ENCODE data around the gene TUBA1A.
"Not testable (repeated sequence)": the region's sequence is repeated elsewhere in the genome, so short reads cannot be mapped to it uniquely, and the experiment has no call there.

Gene TUBA1A

DNA sequence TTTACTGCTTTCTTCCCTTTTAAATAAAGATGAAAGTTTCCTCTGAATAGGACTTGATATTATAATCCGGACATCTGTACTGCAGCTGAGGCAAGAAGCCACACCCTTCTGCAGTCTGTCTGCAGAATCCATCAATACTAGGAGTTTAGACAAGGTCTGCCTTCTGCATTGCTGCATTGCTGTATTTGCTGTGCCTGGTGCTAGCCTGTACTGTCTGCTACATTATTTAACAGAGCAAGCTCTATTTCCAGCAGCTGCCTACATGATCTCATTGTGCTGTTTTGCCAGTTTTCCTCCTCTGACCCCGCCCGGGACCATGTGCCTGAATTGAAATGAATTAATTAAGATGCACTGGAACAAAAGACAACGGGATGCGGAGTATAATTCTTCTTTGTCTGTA lies 1.7 kb downstream of the TUBA1A start:
- no peak overlapping the region for H3K27ac Mint-ChIP-seq
- no peaks in the 10 kb centered on the region for H3K27me3 Mint-ChIP-seq
- H3K4me3 Mint-ChIP-seq = no peak overlapping the region
- no peak for DNase-seq
- H3K9me3 Mint-ChIP-seq = no peaks in the 10 kb centered on the region
- H3K4me1 Mint-ChIP-seq = peaks cover 19% of the 10 kb centered on the region
- no peak for ATAC-seq

DNA sequence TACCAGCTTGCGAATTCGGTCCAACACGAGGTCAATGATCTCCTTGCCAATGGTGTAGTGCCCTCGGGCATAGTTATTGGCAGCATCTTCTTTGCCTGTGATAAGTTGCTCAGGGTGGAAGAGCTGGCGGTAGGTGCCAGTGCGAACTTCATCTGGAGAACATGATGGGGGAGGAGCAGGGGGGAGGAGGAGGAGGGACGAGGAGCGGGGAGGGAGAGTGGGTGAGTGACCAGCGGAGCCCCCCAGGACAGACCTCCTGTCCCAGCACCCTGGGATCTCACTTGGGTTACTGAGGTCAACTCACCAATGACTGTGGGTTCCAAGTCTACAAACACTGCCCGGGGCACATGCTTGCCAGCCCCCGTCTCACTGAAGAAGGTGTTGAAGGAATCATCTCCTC lies 2.6 kb downstream of the TUBA1A start:
- not testable (repeated sequence) for H3K27ac Mint-ChIP-seq, ATAC-seq, H3K27me3 Mint-ChIP-seq, DNase-seq, H3K9me3 Mint-ChIP-seq, H3K4me3 Mint-ChIP-seq
- peaks cover 19% of the 10 kb centered on the region for H3K4me1 Mint-ChIP-seq

DNA sequence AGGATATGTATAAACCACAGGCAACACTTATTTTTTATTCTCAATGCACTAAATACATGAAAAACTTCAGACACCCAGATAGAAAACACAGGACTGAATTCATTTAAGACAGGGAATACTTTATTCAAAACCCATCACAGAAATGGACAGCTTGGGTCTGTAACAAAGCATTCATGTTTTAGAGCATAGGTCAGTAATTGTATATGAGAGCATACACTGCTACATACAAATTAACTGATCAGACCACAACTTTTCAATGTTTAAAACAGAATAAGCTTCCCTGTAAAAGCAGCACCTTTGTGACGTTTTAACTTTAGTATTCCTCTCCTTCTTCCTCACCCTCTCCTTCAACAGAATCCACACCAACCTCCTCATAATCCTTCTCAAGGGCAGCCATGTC lies 4.2 kb downstream of the TUBA1A start:
- not testable (repeated sequence) for H3K27me3 Mint-ChIP-seq, H3K4me3 Mint-ChIP-seq, DNase-seq, ATAC-seq, H3K9me3 Mint-ChIP-seq
- H3K4me1 Mint-ChIP-seq = peaks cover 16% of the 10 kb centered on the region
- H3K27ac Mint-ChIP-seq = peak overlapping the region in 1 of 2 donors; percentile 16

DNA sequence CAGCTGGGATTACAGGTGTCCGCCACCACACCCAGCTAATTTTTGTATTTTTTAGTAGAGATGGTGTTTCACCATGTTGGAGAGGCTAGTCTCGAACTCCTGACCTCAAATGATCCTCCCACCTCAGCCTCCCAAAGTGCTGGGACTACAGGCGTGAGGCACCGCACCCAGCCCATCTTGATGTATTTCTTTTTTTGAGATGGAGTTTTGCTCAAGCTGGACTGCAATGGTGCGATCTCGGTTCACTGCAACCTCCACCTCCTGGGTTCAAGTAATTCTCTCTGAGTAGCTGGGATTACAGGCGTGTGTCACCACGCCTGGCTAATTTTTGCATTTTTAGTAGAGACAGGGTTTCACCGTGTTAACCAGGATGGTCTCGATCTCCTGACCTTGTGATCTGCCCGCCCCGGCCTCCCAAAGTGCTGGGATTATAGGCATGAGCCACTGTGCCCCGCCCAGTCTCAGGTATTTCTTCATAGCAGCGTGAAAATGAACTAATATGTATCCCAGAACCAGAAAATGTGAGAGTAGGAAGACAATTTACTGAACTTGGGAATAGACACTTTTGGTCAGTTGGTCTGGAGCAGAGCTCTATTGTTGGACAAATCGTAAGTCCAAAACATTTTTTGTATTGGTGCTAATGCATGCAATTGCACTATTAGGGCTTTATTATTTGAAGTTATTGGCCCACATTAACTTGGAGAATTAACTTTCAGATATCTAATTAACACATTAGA lies 5.5 kb downstream of the TUBA1A start:
- peaks cover 11% of the 10 kb centered on the region for H3K4me1 Mint-ChIP-seq
- not testable (repeated sequence) for ATAC-seq, H3K4me3 Mint-ChIP-seq

DNA sequence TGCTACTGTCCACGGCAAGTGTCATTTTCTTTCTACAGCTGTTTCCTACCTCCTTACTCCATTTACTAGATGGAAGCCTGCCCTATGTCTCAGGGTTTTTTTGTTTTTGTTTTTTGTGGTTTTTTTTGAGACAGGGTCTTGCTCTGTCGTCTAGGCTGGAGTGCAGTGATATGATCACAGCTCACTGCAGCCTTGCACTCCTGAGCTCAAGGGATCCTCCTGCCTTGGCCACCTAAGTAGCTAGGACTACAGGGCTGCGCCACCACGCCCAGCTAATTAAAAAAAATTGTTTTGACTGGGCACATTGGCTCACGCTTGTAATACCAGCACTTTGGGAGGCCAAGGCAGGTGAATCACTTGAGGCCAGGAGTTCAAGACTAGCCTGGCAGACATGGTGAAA lies 14.7 kb downstream of the TUBA1A start:
- Mint-ChIP-seq H3K9me3 (no peaks in the 10 kb centered on the region), H3K27me3 (no peaks in the 10 kb centered on the region), H3K27ac (no peak overlapping the region), H3K4me3 (no peak overlapping the region), H3K4me1 (no peaks in the 10 kb centered on the region)
- DNase-seq (no peak), ATAC-seq (no peak)

More for the DNA sequence above, 5.5 kb downstream of the TUBA1A start:
- H3K27ac Mint-ChIP-seq, H3K27me3 Mint-ChIP-seq, H3K9me3 Mint-ChIP-seq, DNase-seq: not testable (repeated sequence)

DNA sequence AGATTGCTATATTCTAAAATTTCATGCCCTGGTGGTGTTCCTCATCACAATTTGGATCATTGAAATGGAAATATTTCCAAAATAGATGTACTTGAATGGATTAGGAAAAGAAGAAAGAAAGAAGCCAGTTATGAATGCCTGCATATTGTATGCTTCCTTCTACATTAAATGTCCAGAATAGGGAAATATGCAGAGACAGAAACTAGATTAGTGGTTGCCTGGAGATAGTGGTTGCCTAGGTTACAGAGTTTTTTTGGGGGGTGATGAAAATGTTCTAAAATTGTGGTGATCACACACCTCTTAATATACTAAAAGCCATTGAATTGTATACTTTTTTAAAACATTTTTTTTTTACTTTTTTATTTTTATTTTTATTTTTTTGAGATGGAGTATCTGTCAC lies 18.0 kb downstream of the TUBA1A start:
- Mint-ChIP-seq H3K27me3 (no peaks in the 10 kb centered on the region), H3K4me1 (no peaks in the 10 kb centered on the region), H3K27ac (no peak overlapping the region), H3K4me3 (no peak overlapping the region), H3K9me3 (no peaks in the 10 kb centered on the region)
- DNase-seq = no peak
- ATAC-seq = no peak

DNA sequence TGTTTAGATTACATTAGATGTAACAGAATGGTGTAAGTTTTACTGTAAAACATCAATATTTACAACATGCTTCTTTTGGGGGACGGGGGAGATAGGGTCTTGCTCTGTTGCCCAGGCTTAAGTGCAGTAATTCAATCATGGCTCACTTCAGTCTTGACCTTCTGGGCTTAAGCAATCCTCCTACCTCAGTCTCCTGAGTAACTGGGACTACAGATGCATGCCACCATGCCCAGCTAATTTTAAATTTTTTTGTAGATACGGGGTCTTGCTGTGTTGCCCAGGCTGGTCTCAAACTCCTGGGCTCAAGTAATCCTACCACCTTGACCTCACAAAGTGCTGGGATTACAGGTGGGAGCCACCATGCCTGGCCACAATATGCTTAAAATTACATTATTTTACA lies 23.8 kb downstream of the TUBA1A start:
- no peak overlapping the region for H3K4me3 Mint-ChIP-seq
- H3K4me1 Mint-ChIP-seq = no peaks in the 10 kb centered on the region
- H3K27ac Mint-ChIP-seq = no peak overlapping the region
- no peaks in the 10 kb centered on the region for H3K27me3 Mint-ChIP-seq
- ATAC-seq = no peak
- no peak for DNase-seq
- no peaks in the 10 kb centered on the region for H3K9me3 Mint-ChIP-seq

DNA sequence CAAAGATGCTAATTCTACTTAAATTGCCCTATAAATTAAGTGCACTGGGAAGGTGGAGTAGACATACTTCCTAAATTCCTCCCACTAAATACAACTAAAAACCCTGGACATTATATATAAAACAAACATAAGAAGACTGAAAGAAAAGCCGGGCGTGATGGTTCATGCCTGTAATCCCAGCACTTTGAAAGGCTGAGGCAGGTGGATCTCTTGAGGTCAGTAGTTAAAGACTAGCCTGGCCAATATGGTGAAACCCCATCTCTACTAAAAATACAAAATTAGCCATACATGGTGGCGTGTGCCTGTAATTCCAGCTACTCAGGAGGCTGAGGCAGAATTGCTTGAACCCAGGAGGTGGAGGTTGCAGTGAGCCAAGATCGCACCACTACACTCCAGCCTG lies 27.0 kb downstream of the TUBA1A start:
- not testable (repeated sequence) for H3K9me3 Mint-ChIP-seq, H3K27ac Mint-ChIP-seq, H3K4me3 Mint-ChIP-seq, H3K4me1 Mint-ChIP-seq, ATAC-seq, DNase-seq, H3K27me3 Mint-ChIP-seq

DNA sequence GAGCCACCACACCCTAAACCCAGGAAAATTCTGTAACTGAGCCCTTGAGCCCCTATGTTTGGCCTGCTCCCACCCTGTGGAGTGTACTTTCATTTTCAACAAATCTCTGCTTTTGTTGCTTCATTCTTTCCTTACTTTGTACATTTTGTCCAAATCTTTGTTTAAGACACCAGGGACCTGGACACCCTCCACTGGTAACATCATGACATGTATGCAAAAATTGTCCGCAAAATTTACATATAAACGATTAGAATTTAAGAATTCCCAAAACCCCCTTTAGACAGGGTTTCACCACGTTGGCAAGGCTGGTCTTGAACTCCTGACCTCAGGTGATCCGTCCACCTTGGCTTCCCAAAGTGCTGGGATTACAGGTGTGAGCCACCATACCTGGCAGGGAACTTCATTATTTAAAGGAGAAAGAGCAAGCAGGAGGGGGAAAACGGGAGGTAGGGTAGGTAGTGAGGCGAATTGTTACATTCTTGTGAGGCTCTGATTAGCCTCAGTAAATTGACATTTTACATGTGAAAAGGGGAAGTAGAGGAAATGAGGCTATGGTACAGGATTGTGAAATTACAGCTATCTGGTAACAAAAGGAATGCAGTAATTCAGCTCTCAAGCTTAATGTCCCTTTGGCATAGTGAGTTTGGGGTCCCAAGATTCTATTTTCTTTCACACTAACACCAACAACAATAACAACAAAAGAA lies 27.6 kb downstream of the TUBA1A start:
- ATAC-seq = no peak
- no peak overlapping the region for H3K4me3 Mint-ChIP-seq
- H3K27me3 Mint-ChIP-seq = no peaks in the 10 kb centered on the region
- H3K27ac Mint-ChIP-seq = no peak overlapping the region
- no peaks in the 10 kb centered on the region for H3K4me1 Mint-ChIP-seq
- DNase-seq = no peak
- H3K9me3 Mint-ChIP-seq = no peaks in the 10 kb centered on the region

DNA sequence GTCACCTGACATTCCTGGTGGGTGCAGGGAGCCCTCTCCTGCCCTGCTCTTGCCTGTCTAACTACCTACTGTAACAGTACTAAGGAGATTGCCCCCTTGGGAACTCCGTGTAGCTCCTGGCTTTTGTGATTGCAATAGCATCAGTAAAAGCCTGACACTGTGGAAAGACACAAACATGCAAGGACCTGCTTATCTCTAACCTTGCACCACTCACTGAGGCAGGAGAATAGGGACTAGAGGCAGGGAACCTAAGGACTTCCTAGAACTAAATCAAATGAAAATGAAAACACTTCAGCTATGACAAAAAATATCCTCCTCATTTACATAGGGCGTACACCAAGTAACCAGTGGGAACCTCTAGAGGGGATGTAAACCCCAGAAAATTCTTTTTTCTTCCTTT lies 28.5 kb downstream of the TUBA1A start:
- DNase-seq = no peak
- H3K9me3 Mint-ChIP-seq = no peaks in the 10 kb centered on the region
- no peak overlapping the region for H3K27ac Mint-ChIP-seq
- H3K4me3 Mint-ChIP-seq = no peak overlapping the region
- H3K4me1 Mint-ChIP-seq = no peaks in the 10 kb centered on the region
- no peaks in the 10 kb centered on the region for H3K27me3 Mint-ChIP-seq
- ATAC-seq = no peak

DNA sequence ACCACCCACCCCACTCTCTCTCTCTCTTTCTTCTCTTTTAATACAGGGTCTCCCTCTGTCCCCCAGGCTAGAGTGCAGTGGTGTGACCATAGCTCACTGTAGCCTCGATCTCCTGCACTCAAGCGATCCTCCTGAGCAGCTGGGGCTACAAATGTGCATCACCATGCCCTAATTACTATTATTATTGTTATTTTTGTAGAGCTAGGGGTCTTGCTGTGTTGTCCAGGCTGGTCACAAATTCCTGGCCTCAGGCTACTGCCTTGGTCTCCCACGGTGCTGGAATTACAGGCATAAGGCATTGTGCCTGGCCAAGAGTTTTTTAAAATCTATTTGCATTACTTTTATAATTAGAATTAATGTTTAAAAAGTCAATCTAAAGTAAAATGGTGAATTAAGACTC lies 34.7 kb downstream of the TUBA1A start:
- no peak for ATAC-seq
- H3K9me3 Mint-ChIP-seq = no peaks in the 10 kb centered on the region
- H3K4me1 Mint-ChIP-seq = peaks cover 5% of the 10 kb centered on the region
- no peaks in the 10 kb centered on the region for H3K27me3 Mint-ChIP-seq
- H3K4me3 Mint-ChIP-seq = no peak overlapping the region
- DNase-seq = no peak
- no peak overlapping the region for H3K27ac Mint-ChIP-seq

DNA sequence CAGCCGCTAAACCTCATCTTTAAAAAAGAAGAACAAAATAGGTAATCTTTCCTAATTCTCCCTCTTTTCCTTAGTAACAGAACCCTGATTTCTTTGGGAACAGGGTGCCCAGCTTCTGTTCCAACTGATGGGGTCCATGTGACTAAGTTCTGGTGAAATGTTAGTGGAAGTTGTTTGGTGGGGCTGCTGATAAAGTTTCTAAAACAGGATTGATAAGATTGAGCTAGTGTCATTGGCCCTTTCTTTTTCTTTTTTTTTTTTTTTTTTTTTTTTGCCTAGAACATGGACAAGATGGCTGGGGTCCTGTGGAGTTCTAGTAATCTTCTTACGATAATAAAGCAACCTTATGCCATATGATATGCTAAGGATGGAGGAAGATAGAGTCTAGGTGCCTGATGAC lies 41.5 kb downstream of the TUBA1A start:
- peaks cover 5% of the 10 kb centered on the region for H3K4me1 Mint-ChIP-seq
- H3K4me3 Mint-ChIP-seq = no peak overlapping the region
- DNase-seq (no peak), ATAC-seq (no peak)
- no peaks in the 10 kb centered on the region for H3K9me3 Mint-ChIP-seq
- H3K27me3 Mint-ChIP-seq = no peaks in the 10 kb centered on the region
- no peak overlapping the region for H3K27ac Mint-ChIP-seq

DNA sequence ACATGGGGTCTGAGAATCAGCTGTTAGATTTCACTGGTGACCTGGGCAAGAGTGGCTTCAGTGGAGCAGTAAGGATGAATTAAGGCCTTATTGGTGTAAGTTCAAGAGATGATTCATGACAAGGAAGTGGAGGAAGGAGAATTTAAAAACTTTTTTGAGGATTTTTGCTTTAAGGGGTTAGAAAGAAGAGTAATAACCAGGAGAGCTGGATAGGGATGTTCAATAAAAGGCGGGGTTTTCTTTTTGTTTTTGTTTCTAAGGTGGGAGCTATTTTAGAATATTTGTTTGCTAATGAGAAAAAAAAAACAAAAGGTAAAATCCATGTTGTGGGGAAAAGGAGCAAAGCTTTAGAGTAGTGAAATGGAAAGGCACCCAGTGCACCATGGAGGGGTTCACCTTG lies 42.5 kb downstream of the TUBA1A start:
- no peak for DNase-seq
- Mint-ChIP-seq H3K4me1 (peaks cover 5% of the 10 kb centered on the region), H3K27ac (no peak overlapping the region), H3K27me3 (no peaks in the 10 kb centered on the region), H3K9me3 (no peaks in the 10 kb centered on the region), H3K4me3 (no peak overlapping the region)
- ATAC-seq = no peak

DNA sequence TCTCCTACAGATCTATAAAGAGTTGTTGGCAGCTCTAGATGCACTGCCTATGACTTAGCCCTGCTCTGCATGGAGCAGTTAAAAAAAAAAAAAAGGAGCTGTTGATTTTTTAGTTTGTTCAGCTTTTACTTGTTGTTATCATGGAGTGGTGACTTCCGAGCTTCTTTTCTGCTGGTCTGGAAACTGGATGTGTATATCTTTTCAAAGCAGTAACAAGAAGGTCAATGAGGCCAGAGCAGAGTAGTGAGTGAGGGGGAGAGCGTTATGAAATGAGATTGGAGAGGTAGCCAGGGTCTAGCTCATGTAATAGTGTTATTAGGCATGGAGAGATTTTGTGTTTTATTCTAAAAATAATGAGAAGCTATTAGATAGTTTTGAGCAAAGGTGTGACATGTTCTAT lies 44.5 kb downstream of the TUBA1A start:
- ATAC-seq (no peak), DNase-seq (no peak)
- Mint-ChIP-seq H3K9me3 (no peaks in the 10 kb centered on the region), H3K4me1 (no peaks in the 10 kb centered on the region), H3K4me3 (no peak overlapping the region), H3K27me3 (no peaks in the 10 kb centered on the region), H3K27ac (no peak overlapping the region)

DNA sequence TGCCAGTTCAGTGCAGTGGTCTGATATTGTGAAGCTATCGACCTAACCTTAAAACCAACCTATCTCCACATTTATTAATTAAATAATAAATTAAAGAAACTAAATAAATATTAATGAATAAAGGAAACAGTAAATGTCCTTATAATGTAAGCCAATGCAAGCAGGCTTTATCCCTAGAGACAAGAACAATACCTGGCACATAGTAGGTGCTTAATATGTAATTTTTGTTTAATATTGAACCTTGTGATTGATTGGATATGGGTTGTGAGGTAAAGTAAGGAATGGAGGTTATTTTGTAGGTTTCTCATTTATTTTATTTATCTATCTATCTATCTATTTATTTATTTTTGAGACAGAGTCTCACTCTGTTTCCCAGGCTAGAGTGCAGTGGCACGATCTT lies 49.9 kb downstream of the TUBA1A start:
- peaks cover 8% of the 10 kb centered on the region for H3K4me1 Mint-ChIP-seq
- H3K4me3 Mint-ChIP-seq = no peak overlapping the region
- H3K9me3 Mint-ChIP-seq = no peaks in the 10 kb centered on the region
- H3K27me3 Mint-ChIP-seq = no peaks in the 10 kb centered on the region
- DNase-seq (no peak), ATAC-seq (no peak)
- H3K27ac Mint-ChIP-seq = peak overlapping the region in 1 of 2 donors; percentile 62

DNA sequence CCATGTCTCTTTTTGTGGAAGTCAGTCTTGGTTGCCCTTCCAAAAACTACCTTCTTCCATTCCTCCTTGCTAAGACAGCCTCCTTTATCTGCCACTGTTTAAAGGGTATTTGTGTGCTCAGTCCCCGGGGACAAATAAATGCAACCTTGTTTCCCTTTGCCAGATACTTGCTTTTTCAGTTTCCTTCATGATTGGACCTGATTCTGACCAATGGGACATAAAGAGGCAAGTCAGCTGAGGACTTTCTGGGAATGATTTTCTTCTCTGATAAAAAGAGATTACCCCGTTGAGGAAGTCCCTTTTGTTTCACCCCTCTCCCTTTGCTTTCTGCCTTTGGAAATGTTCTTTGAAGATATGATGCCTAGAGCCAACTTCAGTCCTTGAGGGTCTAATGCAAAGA lies 50.3 kb downstream of the TUBA1A start:
- ATAC-seq (no peak), DNase-seq (no peak)
- H3K9me3 Mint-ChIP-seq = no peaks in the 10 kb centered on the region
- H3K4me3 Mint-ChIP-seq = no peak overlapping the region
- peaks cover 12% of the 10 kb centered on the region for H3K4me1 Mint-ChIP-seq
- H3K27me3 Mint-ChIP-seq = no peaks in the 10 kb centered on the region
- H3K27ac Mint-ChIP-seq = peak overlapping the region in 1 of 2 donors; percentile 88

DNA sequence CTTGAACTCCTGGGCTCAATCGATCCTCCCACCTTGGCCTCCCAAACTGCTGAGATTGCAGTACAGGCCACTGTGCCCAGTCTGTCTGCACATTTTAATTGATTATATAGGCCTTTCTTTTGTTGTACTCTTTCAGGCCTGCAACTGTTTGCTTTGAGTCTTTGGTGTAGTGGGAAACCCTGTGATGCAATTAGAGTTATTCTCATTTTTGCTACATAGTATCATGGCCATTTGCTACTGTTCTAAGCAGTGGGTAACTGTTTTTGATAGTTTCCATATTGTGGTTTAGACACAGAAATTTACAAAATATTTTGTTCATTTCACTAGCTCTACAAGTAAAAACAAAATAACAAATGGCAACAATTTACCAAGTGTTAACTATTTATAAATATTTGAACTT lies 51.4 kb downstream of the TUBA1A start:
- H3K4me3 Mint-ChIP-seq = no peak overlapping the region
- no peaks in the 10 kb centered on the region for H3K27me3 Mint-ChIP-seq
- ATAC-seq (no peak), DNase-seq (no peak)
- no peak overlapping the region for H3K27ac Mint-ChIP-seq
- peaks cover 23% of the 10 kb centered on the region for H3K4me1 Mint-ChIP-seq
- H3K9me3 Mint-ChIP-seq = no peaks in the 10 kb centered on the region

Data from stimulated activated naive CD8-positive, alpha-beta T cell treated with anti-CD3 and anti-CD28 coated beads, Interleukin-15, amount 100 ng/mL, for 72 hours (primary cell).